Epithelial cell of proximal tubule (primary cell): ENCODE results near the gene SEC16A. TPM values are rescaled to one million over a fixed set of nuclear protein-coding genes. Genes with fewer than 3 reads are reported as not detected.

Source experiments
- DNase-seq: peaks from one replicate; pipeline ENCODE4 v3.0.0-alpha.2; 2011; ENCODE audit warnings: low read depth
- H3K4me3 ChIP-seq: 2 replicates; pipeline ENCODE4 v1.5.1; 2011; ENCODE audit warnings: low read depth, mild to moderate bottlenecking, low read length
- CTCF ChIP-seq: conservative IDR thresholded peaks from 2 replicates; pipeline ENCODE4 v1.5.1; 2012; ENCODE audit warnings: low read depth, mild to moderate bottlenecking, low read length
- total RNA-seq: library from RNA; depleted of rRNA; stranded (reverse); fragments of >200 nt; gene quantifications from 2 replicates; pipeline ENCODE4 v1.2.3, GENCODE V29; 2015

Gene SEC16A
- total RNA-seq, 1 donor from 2014 or later = 41.7 TPM

- H3K4me3 ChIP-seq = no peak overlapping the region
- no peak for DNase-seq
- no peak for TF ChIP-seq CTCF
These were observed 87.3 kb downstream of the SEC16A start for GRCh38 chr9:136395345-136396218.

GRCh38 chr9:136395020-136395340, 87.9 kb downstream of the SEC16A start:
- no peak for TF ChIP-seq CTCF
- H3K4me3 ChIP-seq = no peak overlapping the region
- DNase-seq = no peak

- TF ChIP-seq CTCF = no peak
- no peak overlapping the region for H3K4me3 ChIP-seq
- DNase-seq = no peak
These were observed 88.4 kb downstream of the SEC16A start for GRCh38 chr9:136394312-136395019.

GRCh38 chr9:136393531-136393930, 89.3 kb downstream of the SEC16A start:
- H3K4me3 ChIP-seq = no peak overlapping the region
- TF ChIP-seq CTCF = no peak
- DNase-seq = no peak

GRCh38 chr9:136392538-136393449, 90.0 kb downstream of the SEC16A start:
- DNase-seq = no peak
- TF ChIP-seq CTCF = no peak
- H3K4me3 ChIP-seq = no peak overlapping the region

GRCh38 chr9:136391737-136392537, 90.9 kb downstream of the SEC16A start:
- no peak overlapping the region for H3K4me3 ChIP-seq
- no peak for DNase-seq
- TF ChIP-seq CTCF = no peak

Other genes starting within 250 kb of the SEC16A start
- 17.8 and 19.2 TPM in 2 replicates for gene QSOX2, start 237.2 kb downstream of the SEC16A start, total RNA-seq
- 0.75 TPM in 1 of 2 replicates, not detected in the other for gene CCDC187, start 178.9 kb downstream of the SEC16A start, total RNA-seq
- gene GPSM1, start 155.5 kb downstream of the SEC16A start, total RNA-seq = 21.1 and 28.2 TPM in 2 replicates
- gene DNLZ, start 119.3 kb downstream of the SEC16A start, total RNA-seq = 67.2 and 73.6 TPM in 2 replicates
- gene CARD9, start 109.4 kb downstream of the SEC16A start, total RNA-seq = 1.2 and 1.4 TPM in 2 replicates
- 15.0 and 22.4 TPM in 2 replicates for gene SNAPC4, start 82.9 kb downstream of the SEC16A start, total RNA-seq
- gene ENTR1, start 72.4 kb downstream of the SEC16A start, total RNA-seq = 57.5 and 87.6 TPM in 2 replicates
- gene PMPCA, start 72.4 kb downstream of the SEC16A start, total RNA-seq = 50.7 and 82.5 TPM in 2 replicates
- 20.3 and 21.1 TPM in 2 replicates for gene INPP5E, start 43.2 kb downstream of the SEC16A start, total RNA-seq
- gene NOTCH1, start 63.0 kb upstream of the SEC16A start, total RNA-seq = 17.1 and 39.7 TPM in 2 replicates
- 15.6 and 35.0 TPM in 2 replicates for gene EGFL7, start 179.9 kb upstream of the SEC16A start, total RNA-seq
- gene AGPAT2, start 204.4 kb upstream of the SEC16A start, total RNA-seq = 40.5 and 71.3 TPM in 2 replicates
- 11.4 and 20.3 TPM in 2 replicates for gene DIPK1B, start 229.5 kb upstream of the SEC16A start, total RNA-seq